Measurements from ENCODE around the gene TLR3. TPM values are rescaled to one million over a fixed set of nuclear protein-coding genes. Genes with fewer than 3 reads are reported as not detected.

TLR3 gene
- total RNA-seq, 1 donor from 2014 or later: not detected

- Mint-ChIP-seq H3K4me3 (no peak overlapping the region), H3K4me1 (ENCODE audit: low read depth) (peaks cover 19% of the 10 kb centered on the region)
- intact Hi-C loops (cut with micrococcal nuclease): no loop called here
Observed at GRCh38 chr4:186131935-186132334, 63.0 kb downstream of the TLR3 start.

DNA sequence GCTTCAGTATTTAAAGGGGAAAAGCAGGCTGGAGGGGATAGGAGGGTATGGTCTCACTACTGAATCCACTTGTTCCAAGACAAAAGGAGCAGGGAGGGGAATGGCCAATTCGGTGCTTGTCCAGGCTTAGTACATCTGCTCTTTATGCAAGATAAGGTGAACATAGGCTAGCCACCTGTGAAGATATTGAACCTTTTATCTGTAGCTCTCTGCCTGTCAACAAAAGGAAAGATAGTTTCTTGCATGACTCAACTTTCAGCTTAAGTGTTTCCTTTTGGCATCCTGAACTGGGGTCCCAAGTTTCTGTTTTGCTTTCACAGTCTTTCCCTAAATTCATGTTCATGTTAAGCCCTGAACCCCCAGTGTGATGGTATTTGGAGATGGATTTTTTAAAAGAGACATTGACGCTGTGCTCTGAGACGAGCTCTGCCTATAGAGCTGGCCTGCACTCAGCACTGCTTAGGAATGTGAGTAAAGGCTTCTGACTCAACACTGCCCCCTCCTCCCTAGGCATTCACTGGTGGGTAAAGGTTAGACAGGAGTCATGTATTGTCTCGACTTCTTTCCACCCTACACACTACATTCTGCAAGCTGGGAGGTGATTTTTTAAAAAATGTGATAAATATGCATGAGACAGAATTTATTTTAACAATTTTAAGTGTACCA is 63.8 kb downstream of the TLR3 start:
- no peak overlapping the region for H3K27ac Mint-ChIP-seq
- no peak for DNase-seq (ENCODE audit: low spot score)
- intact Hi-C loops (cut with micrococcal nuclease): no loop called here
- H3K4me3 Mint-ChIP-seq: no peak overlapping the region
- H3K4me1 Mint-ChIP-seq (ENCODE audit: low read depth): peaks cover 19% of the 10 kb centered on the region
- H3K27me3 Mint-ChIP-seq (ENCODE audit: insufficient read depth): peaks cover 4% of the 10 kb centered on the region
- H3K36me3 Mint-ChIP-seq (ENCODE audit: low read depth): no peaks in the 10 kb centered on the region
- no peaks in the 10 kb centered on the region for H3K9me3 Mint-ChIP-seq

More at GRCh38 chr4:186131935-186132334, 63.0 kb downstream of the TLR3 start:
- Mint-ChIP-seq H3K9me3 (no peaks in the 10 kb centered on the region), H3K27ac (no peak overlapping the region), H3K36me3 (ENCODE audit: low read depth) (no peaks in the 10 kb centered on the region), H3K27me3 (ENCODE audit: insufficient read depth) (peaks cover 4% of the 10 kb centered on the region)
- no peak for DNase-seq (ENCODE audit: low spot score)

GRCh38 chr4:186134257-186134656 is 65.3 kb downstream of the TLR3 start:
- Mint-ChIP-seq H3K27me3 (ENCODE audit: insufficient read depth) (peaks cover 9% of the 10 kb centered on the region), H3K36me3 (ENCODE audit: low read depth) (no peaks in the 10 kb centered on the region), H3K4me3 (no peak overlapping the region), H3K27ac (no peak overlapping the region), H3K9me3 (no peaks in the 10 kb centered on the region), H3K4me1 (ENCODE audit: low read depth) (peaks cover 19% of the 10 kb centered on the region)
- intact Hi-C loops (cut with micrococcal nuclease): no loop called here
- no peak for DNase-seq (ENCODE audit: low spot score)

GRCh38 chr4:186134861-186135260 is 65.9 kb downstream of the TLR3 start:
- Mint-ChIP-seq H3K4me1 (ENCODE audit: low read depth) (peaks cover 19% of the 10 kb centered on the region), H3K27ac (no peak overlapping the region), H3K36me3 (ENCODE audit: low read depth) (no peaks in the 10 kb centered on the region), H3K9me3 (no peaks in the 10 kb centered on the region), H3K27me3 (ENCODE audit: insufficient read depth) (peaks cover 9% of the 10 kb centered on the region), H3K4me3 (no peak overlapping the region)
- no peak for DNase-seq (ENCODE audit: low spot score)
- intact Hi-C loops (cut with micrococcal nuclease): loop anchor here (5.0 kb wide), 1 partner anchor 68 kb away; the partner anchor contains the start of gene TLR3

- DNase-seq (ENCODE audit: low spot score): no peak
Observed at GRCh38 chr4:186137196-186137794, 68.3 kb downstream of the TLR3 start.

More at GRCh38 chr4:186137196-186137794, 68.3 kb downstream of the TLR3 start:
- H3K27me3 Mint-ChIP-seq (ENCODE audit: insufficient read depth): peaks cover 16% of the 10 kb centered on the region
- no peak overlapping the region for H3K4me3 Mint-ChIP-seq
- intact Hi-C loops (cut with micrococcal nuclease): loop anchor here (1.0 to 5.0 kb wide), 2 partner anchors 70 to 497 kb away; partner anchors contain the start of gene TLR3
- no peaks in the 10 kb centered on the region for H3K9me3 Mint-ChIP-seq
- H3K27ac Mint-ChIP-seq: no peak overlapping the region
- peaks cover 19% of the 10 kb centered on the region for H3K4me1 Mint-ChIP-seq (ENCODE audit: low read depth)
- no peaks in the 10 kb centered on the region for H3K36me3 Mint-ChIP-seq (ENCODE audit: low read depth)

Other genes with a start within 250 kb of the TLR3 start
- gene FAM149A, start 35.5 kb downstream of the TLR3 start, total RNA-seq: 0.61 TPM in 1 of 2 replicates, not detected in the other
- gene CYP4V2, start 122.4 kb downstream of the TLR3 start, total RNA-seq: 8.3 and 8.8 TPM in 2 replicates
- not detected in 2 replicates for gene KLKB1, start 158.4 kb downstream of the TLR3 start, total RNA-seq
- not detected in 2 replicates for gene F11, start 197.0 kb downstream of the TLR3 start, total RNA-seq